Measurements from ENCODE around the gene PRKCZ.

DNA sequence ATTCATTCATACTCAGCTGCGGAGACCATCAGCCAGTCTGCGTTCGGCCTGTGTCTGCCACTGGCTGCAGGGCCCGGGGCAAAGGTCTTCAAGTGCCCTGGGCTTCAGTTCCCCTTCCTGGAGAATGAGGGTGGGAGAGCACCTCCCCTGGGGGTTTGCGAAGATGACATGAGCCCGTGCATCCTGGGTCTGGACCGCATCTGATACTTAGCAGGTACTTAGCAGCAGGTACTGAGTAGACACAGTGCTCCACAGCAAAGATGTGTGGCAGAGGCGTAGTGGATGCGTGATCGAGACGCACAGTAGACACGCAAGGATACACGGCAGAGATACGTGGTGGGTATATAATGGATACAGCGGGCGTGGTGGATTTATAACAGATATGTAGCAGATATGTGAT, 51.3 kb downstream of the PRKCZ start:
- no peak for TF ChIP-seq POLR2A (IDR thresholded peaks at IDR 0.05; ENCODE audit: low read depth, low read length)
- TF ChIP-seq POLR2AphosphoS5 (IDR thresholded peaks at IDR 0.05; ENCODE audit: low read depth, low read length) = no peak
- no peak for TF ChIP-seq SPI1 (IDR thresholded peaks at IDR 0.05; ENCODE audit: low read depth, low read length)
- no peak for TF ChIP-seq TAF1 (IDR thresholded peaks at IDR 0.05; ENCODE audit: low read depth, low read length)
- TF ChIP-seq POU2F2 (IDR thresholded peaks at IDR 0.05; ENCODE audit: low read depth, low read length) = no peak
- no peak for TF ChIP-seq PAX5 (IDR thresholded peaks at IDR 0.05; ENCODE audit: insufficient read depth, low read length, severe bottlenecking)
